Stimulated activated CD8-positive, alpha-beta memory T cell treated with anti-CD3 and anti-CD28 coated beads, Interleukin-15, amount 100 ng/mL, for 1 hour (primary cell): ENCODE results near the gene ZNF516.
A peak's percentile ranks its signal among the peaks of the same experiment; 100 is the strongest.

Experiments used
- DNase-seq: peaks from one replicate; pipeline ENCODE4 v3.0.0-alpha.2; 2020; ENCODE audit warnings: low read depth

Gene ZNF516

DNA sequence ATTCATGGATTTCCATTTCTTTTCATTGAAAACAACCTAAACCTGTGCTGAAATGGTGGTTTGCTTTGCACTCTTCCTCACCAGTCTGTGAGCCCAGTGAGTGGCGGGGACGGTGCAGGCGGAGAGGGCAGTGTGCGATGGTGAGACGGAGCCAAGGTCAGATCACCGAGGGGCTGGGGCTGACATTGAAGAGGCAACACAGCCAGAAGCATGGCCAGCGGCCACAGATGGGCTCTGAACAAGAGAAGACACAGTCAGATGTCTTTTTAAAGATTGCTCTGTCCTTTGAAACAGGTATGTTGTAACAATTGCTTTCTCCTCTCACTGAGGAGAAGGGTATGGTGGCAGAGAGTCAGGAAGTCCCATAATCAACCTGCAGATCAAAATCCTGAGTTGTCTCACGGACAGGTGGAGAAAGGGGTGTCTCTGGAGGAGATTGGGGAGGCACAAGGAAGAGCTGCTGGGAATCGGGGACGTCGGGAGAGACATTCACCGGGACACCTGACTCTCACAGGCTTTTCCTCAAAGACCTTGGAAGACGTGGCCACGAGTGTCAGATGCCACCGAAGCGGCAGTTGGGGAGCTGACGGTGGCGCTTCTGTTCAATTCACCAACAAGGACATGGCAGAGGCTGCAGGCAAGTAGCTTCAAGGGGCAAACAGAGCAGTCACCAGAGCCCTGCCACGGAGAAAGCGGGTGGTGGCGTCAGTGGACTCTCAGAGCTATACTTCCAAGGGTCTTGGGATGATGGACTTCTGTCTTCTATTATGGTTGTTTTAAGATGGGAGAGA, 12.1 kb upstream of the ZNF516 start:
- DNase-seq, result no peak

DNA sequence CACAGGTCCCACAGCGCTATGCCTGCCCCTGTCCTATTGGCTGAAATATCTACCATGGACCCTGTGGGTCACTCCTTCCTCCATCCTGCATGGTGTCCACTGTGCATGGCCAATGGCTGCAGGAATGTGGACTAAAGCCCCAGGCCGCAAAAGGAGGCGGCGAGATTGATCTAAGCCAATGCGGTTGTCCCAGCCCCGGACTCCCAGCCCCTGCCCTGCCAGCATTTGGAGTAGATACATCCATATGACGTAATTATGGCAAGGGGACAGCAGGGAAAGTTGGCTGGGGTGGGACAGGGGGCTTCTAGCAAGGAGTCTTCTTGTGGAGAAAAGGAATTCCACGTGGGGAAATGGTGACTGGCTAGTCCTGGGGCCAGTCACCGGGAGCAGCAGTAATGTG, 11.4 kb upstream of the ZNF516 start:
- DNase-seq, result no peak

DNA sequence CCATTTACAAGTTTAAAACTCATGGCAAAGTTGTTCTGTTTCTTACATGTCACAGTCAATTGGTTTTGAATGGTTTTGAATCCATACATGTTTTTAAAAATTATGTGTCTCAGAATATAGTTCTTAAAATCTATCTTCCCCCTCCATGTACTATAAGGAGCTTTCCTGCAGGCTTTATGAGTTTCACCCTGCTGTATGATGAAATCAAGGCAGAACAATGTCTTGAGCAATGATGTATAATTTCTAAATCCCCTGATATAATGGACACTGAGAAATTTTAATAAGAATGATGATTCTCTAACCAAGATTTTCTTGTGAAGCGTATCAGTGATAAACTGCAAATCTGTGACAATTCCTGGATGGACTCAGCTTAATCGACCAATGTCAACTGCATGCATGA, 10.6 kb upstream of the ZNF516 start:
- DNase-seq, result no peak

DNA sequence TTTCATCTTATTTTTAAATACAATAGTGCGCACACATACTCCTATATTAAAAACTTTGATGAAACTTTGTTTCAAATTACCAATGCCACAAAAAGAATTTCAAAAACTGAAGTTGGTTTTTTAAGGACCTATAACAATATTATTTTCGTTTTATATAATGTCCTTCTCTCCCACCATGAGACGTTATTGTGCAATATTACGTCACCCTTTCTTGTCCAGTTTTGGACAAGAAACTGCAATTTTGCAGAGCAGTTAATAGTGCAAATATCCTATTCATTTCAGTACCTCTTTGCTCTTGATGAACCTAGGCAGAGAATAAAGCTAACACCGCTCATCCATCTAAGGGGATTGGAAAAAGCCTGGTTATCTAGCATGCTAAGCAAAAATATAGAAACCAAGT, 9.7 kb upstream of the ZNF516 start:
- DNase-seq, result no peak

DNA sequence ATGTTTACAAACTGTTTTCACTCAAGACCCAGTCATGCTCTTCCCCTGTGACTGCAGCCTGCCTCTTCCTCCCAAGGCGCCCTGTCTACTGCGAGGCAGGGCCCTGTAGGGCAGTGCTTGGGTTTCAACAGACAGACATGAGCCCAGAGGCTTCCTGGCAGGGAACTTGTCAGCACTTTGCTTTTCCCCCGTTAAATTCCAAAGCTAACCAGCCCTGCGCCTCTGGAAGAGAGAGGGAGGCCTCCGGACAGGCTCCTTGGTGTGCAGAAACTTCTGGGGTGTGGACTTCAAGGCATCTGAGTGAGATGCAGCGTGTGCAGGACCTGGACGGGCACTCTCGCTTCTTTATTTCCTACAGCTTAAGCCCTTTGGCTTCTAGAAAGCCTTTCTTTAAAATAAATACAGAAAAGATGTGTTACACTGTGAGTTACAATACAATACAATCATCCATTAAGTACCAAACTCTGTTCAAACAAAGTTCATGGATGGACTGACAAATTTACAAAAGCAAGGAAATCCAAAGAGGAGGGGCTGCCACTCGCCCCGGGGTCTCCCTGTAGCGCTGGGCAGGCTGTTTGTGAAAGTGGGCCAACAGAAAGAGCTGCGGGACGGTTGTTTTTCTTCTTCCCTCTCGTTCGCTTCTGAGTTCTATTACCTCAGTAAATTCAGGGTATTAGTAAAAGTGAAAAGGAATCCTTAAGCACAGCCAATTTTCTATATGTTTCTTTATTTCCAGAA, 8.8 kb upstream of the ZNF516 start:
- DNase-seq, result no peak

DNA sequence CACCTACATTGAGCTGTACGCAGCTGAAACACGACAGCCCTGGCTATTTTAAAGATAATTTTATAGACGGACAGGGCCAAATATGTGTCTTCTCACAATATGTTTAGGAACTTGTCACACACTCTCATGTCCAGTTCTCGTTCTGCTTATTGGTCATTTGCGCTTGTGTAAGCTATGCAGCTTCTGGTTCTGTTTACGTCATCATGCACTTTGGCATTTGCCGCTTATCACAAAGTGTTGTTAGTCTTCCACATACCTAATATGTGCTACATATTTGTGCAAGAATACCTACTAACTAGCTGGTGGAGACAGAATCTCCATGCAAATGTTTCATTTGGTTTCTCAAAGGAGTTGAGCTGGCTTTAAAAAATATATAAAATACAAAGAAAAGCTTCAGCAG, 7.5 kb upstream of the ZNF516 start:
- no peak for DNase-seq

DNA sequence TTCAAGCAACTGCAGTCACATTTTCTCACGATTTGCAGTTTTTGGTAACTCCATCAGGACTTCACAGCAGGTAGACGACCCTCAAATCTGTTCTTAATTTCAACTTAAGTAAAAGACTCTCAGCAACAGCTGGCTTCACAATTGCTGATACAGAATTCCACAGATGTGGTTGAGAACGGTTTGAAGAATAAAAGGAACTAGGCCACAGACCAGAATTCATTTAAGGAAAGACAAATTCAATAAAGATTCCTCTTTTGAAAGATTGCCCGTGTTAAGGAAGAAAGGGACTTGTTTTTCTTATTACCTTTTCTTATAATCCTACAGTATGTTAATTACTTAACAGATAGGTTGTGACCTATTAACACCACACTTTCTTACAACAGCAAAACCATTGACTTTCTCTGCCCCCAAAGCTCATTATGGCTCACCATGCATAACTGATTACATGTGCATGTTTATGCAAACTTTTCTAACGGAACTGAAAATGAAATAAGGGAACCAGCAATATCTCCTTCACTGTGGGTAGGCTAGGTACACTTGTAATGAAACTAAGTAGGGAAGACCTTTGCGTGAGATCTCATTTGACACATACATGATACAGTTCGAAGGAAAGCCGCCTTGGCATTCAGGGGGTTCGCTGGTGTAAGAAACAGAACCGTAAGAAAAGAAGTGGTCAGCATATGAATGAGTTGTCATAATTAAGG, 4.7 kb upstream of the ZNF516 start:
- no peak for DNase-seq

DNA sequence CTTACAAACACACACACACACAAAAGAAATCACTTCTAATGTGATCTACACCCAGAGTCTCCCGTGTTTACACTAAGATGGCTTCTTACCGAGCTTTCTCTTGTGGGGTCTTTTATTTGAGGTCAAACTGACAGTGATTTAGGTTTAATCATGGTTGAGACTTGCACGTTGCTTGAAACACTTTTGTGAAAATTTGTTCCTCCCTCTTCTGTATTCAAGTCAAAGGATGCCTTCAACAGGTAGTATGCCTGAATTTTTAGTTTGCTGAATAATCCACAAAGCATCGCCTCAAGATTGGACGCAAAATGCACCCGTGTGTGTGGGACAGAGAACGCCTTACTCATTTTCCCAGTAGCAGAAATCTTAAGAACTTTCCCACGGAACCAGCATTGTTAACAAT, 4.0 kb upstream of the ZNF516 start:
- no peak for DNase-seq

DNA sequence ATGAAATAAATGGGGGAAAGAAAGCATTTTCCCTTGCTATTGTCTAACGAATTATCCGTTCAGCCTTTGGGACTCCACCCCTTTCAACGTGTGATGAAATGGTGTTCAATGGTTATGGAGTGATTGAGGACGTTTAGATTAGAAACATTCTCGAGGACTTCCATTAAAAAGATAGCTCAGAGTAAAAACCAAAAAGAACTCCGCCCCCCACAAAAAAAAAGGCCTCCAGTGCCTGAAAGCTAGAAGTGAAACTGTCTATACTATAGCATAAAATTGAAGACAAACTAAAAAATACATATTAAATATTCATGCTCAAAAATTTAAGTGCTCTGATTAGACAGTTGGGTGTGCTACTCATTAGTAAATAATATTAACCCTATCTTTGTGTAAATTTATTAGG, 3.0 kb upstream of the ZNF516 start:
- no peak for DNase-seq

DNA sequence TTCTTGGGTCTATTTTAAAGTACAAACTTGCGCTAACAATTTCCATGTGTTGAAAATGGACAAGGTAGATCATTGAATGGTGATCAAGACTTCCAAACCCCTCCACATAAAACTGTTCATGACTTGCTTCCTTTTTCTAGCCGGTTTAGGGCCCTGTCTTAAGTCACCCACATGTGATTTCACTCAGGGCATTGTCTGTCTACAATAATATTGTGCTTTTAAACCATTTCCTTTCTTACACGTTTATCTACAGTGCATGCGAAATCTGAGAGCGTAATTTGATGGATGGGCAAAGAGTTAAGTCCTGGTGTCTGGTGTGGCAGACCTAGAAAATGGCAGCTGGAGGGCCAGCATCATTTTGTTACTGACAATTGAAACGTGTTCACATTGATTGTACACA, 2.0 kb upstream of the ZNF516 start:
- DNase-seq, result no peak

DNA sequence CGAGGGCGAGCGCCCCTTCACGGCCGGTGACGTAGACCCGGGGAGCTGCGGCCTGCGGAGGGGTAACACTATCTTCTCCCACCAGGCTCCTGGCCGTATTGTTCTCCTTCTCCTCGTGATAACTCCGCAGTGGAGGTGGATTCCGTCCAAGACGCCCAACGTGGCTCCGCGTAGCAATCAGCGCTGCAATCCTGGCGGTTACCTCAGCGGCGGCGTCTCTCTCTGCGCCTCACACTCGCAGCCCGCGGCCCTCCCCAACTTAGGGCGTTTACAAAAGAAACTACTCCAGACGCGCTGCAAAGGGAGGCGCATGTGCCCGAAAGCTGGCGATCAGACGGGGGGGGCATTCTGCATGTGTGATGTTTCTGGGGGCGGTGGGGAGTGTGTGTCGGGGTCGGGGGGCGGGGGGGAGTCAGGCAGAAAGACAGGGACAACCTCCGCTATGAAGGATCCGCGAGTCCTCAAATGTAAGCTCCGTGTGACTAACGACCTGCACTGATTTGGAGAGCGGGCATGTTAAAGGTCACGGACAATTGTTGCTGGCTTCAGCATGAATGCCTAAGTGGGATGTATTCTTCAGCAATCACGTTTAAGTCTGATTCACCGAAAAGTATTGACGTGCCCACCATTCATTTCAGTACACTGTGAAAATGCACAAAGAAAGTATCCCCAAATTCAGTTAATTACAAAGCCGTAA, 1.3 kb upstream of the ZNF516 start:
- no peak for DNase-seq

DNA sequence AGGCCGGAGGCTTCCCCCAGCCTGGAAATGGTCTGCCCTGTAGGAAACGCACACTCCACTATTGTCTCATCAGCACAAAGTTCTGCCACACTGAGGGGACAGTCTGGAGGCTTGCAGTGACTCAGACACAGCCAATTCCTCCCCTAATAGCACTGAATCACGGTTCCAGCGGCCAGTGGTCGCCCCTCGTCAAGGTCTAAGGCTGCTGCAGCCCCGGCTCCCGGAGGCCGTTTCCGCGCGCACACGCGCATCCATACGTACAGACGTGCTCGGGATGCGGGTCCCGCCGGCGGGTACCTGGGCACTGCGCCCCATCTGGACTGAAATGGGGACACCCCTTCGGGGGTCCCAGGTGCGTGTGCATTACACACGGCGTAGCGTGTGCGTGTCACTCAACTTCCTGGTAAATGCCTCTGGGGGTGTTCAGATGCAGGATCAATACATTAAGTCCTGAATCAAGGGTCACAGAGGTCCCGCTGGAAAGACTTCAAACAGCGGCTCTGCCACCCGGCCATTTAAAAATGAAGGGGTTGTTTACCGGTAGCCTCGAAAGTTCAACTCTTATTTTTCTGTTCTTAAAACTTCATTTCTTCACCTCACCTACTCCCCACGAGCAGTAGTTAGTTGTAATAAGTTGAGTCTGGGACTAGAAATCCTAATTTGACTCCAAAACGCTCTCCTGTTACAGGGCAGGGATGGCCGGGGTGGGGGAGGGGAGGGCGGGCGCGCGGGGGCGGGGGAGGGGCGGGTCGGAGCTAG, 572 bp upstream of the ZNF516 start:
- DNase-seq, result no peak

DNA sequence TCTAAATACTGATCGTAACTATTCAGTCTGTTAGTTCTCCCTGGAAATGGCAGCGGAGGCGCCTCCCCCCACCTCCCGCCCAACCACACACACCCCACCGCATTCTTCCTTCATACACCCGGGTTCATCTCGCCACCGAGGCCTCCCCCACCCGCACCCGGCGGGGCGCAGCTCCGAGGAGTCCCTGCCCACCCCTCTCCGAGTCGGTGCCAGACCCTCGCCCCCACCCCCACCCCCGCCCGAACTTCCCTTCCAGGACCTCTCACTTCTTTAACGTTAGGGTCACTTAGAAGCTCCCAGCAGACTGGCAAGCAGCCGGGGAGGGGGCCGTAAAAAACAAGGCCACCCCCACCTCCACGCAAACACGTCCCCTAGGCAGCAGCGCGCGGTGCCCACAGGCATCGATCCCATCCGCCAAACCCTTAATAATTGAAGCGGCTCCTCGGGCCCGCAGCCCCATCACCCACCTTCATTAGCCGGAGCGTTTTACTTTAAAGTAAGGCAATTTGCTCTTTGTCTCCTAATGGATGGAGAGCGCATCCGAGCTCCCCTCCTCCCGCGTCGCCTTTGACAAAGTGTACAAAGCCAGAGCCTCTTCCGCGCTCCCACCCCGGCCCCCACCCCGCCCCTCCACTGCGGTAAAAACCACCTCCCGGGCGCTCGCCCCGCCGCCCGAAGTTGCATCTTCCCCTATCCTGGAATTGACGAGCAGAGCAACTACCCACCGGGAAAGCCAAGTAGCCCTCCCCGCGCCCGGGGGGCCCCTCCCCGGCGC, 624 bp downstream of the ZNF516 start:
- DNase-seq, result no peak

DNA sequence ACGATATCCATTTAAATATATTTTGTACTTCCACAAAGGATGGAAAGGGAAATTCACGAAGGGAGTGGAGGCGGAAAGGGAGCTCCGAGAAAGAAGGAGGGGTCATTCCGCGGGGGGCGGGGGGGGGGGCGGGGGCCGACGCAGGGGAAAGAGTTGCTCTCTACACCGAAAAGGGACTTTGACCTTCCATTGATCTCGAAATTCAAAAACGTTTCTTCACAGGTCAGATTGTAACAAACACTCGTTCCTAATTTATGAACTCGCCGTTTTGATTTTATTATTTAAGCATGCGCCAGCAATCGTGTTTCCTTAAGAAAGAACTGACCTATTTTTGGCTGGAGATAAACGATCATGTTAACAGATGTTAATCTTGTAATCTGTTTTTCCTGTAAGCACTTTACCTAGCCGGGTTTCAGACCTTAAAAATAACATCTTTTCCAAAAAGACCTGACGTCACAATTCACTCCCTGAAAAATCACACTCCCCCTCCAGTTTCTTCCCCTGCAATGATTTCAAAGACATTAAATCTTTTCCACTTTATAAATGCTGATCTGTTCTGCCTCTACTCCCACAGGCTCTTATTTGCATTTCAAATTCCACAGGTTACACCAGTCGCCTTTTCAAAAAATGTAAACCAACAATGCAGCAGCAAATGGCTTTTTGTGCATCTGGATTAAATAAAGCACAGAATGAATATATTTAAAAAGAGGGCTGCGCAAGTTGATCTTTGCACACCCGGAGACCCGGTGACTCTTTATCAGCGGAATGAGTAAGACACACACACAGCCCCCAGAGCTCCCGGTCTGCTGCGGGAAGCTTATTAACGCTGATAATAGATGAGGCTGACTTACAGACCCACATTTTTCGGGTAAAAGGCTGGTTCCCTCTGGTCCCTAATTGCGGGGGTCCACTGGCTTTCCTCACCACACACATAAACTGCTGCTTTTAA, 1.6 kb downstream of the ZNF516 start:
- DNase-seq, result no peak

DNA sequence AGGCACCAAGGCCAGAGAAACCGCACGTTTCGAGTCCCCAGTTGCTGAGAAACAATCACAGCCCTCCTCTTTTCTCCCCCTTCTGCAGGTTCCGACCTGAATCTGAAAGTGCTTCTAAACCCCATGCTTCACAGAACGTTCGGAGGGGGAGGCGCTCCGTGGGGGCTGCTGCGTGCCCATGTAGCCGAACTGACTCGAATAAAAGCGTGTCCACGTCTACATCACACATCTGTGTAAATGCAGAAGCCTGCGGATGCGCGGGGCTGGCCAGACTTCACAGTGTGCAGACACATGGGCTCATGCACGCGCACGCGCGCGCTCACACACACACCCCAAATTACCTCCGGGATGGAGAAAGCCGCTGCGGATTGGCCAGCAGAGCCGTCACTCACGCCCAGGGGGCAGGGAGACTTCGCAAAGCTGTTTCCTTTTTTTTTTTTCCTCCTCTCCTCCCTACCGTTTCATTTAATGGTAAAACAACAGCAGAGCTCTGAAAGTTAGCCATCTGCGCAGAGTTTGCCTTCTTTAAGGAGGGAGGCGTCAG, 2.3 kb downstream of the ZNF516 start:
- peak; percentile 98 for DNase-seq

DNA sequence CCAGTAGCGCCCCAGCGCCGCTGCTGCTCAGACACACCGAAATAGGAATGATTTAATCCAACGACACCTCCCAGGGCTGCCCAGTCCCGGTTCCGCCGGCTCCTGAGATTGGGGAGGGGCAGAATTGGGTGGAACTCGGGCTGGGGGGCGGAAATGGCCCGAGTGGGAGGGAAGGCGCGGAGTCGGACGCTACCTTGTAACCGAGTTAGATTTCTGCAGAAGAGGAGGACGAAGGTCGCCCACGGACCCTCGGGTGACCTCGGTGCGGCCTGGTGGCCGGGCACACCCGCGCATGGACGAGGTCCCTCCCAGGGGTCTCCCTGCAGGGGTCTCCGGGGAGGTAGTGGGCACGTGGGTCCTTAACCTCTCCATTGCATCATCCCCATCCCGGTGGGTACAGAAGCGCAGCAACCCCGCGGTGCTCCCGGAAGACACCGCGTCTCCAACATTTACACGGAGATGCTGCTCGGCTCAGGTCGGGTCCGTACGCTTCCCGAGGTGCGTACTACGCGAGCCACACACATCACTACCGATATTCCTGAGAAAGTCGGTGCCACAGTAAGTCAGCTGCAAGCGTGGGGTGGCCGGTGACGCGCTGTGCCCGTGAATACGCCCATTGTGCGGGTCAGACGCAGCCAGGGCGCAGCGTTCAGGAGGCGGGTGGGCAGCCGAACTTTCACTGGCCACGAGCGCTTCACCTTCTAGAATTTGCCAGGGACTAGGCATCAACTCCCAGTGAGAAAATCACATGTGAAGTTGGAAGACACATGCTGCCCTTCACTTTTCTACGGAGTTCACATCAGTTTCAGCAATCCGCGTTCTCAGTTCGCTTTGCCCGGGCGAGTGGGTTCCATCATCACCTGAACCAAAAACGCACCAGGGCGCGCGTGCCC, 3.0 kb downstream of the ZNF516 start:
- DNase-seq, result no peak

DNA sequence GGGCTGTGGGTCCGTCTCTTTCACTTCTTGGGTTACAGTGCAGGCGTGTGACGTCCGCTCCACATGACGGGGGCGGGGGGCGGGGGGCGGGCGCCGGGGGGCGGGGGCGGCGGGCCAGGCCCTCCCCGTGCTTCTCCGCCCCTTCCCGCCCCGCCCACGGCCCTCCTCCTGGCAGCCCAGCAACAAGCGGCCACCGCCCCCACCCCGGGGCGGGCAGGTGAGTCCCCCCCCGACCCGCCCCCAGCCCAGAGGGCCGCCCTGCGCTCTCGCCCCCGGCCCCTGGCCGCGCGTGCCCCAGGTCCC, 3.6 kb downstream of the ZNF516 start:
- no peak for DNase-seq

DNA sequence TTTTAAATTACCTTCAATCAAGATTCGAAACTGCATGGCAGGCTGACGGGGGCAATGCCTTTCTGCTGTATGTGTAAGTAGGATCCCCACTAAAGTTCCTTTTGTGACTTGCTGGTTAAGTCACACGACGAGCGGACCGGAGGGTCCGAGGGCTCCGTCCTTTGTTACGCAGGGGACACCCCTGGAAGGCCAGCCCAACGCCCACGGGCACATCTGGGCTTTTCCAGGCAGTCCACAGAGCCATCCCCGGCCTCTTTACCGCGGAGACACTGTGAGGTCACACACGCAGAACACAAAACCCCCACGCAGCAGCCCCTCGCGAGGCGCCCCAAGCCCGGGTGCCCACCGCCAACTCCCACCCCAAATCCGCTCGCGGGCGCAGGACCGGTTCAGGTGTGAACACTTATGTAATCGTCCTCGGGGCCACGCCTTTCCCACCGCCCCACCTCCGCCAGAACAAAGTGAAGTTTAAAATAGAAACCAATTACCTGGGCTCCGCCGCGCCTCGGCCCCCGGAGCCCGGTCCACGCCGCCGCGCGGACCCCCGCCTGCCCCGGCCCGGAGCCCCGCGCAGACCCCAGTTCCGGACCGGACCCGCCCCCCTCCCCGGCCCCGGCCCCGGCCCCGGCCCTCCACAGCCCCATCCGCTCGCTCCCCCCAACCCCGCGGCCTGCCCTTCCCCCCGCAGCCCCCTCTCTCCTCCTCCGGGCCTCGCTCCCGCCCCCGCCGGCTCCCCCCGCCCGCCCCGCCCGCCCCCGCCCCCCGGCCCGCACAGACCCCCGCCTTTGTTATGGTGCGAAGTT, 4.2 kb downstream of the ZNF516 start:
- DNase-seq, result no peak
